ENCODE measurements around the gene KRTAP23-1. TPM values are rescaled to one million over a fixed set of nuclear protein-coding genes. Genes with fewer than 3 reads are reported as not detected.

KRTAP23-1 gene
- polyA plus RNA-seq, 1 donor (not counting 4 experiments of a cell fraction or from before 2014, with no cell fraction given) = not detected

DNA sequence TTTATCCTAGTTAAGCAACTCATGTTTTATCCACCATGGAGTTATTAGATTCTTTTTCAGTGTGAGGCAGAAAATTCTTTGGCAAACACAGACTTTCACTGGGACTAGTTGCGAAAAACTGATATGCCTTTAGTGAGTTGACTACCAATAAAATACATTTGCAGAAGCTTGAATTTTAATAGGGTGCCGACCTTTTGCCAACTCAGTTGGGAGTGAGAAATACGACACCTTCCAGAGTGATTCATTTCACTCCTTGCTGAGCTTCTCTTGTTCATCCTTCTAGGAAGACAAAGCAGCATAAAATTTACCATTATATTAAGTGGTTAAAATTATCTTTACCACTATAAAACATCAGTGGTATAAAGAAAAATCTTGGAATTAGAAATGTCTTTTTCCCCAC is 1.2 kb upstream of the KRTAP23-1 start:
- H3K9me1 ChIP-seq (ENCODE audit: control insufficient read depth, extremely low read depth, insufficient read depth, low read length) = no peaks in the 10 kb centered on the region
- H3K4me2 ChIP-seq (ENCODE audit: control insufficient read depth, extremely low read depth, insufficient read depth, low read depth, low read length) = no peak overlapping the region
- H3K4me3 ChIP-seq (ENCODE audit: control insufficient read depth in 2 of 3, extremely low read depth in 1 of 3, insufficient read depth in 2 of 3, low read depth in 1 of 3, low read length in 3 of 3) = no peak overlapping the region
- no peak for DNase-seq (ENCODE audit: low read depth, low spot score)
- no peaks in the 10 kb centered on the region for H3K79me2 ChIP-seq (ENCODE audit: control insufficient read depth, insufficient read depth, low read length)
- no peaks in the 10 kb centered on the region for H3K36me3 ChIP-seq (ENCODE audit: control insufficient read depth in 2 of 2, extremely low read depth in 1 of 2, insufficient read depth in 2 of 2, low read length in 2 of 2)
- dilution Hi-C loops (cut with MboI; ENCODE audit: extremely low pct_ligation_motif_present, low sequenced_read_pairs) = no loop called here
- no peak for FAIRE-seq
- H3K9me3 ChIP-seq (ENCODE audit: control insufficient read depth, low read depth, low read length) = no peaks in the 10 kb centered on the region
- H3K27me3 ChIP-seq (ENCODE audit: control insufficient read depth, extremely low read depth, insufficient read depth, low read length) = no peaks in the 10 kb centered on the region
- H3K4me1 ChIP-seq (ENCODE audit: control insufficient read depth, extremely low read depth, insufficient read depth, low read length) = no peaks in the 10 kb centered on the region
- H4K20me1 ChIP-seq (ENCODE audit: control insufficient read depth, extremely low read depth, insufficient read depth, low read length) = no peaks in the 10 kb centered on the region
- H3K27ac ChIP-seq (ENCODE audit: control insufficient read depth, insufficient read depth, low read length) = no peak overlapping the region
- H2AFZ ChIP-seq (ENCODE audit: control insufficient read depth, low read length) = no peak overlapping the region
- TF ChIP-seq CTCF (optimal IDR thresholded peaks at IDR 0.05 in 1 of 3, IDR thresholded peaks at IDR 0.05 in 1 of 3, conservative IDR thresholded peaks at IDR 0.05 in 1 of 3; ENCODE audit: extremely low read depth in 1 of 3, insufficient read depth in 2 of 3, low read length in 3 of 3) (no peak), EZH2 (IDR thresholded peaks at IDR 0.05; ENCODE audit: low read length) (no peak)
- no peak overlapping the region for H3K9ac ChIP-seq (ENCODE audit: control insufficient read depth, extremely low read depth, insufficient read depth, low read length)

DNA sequence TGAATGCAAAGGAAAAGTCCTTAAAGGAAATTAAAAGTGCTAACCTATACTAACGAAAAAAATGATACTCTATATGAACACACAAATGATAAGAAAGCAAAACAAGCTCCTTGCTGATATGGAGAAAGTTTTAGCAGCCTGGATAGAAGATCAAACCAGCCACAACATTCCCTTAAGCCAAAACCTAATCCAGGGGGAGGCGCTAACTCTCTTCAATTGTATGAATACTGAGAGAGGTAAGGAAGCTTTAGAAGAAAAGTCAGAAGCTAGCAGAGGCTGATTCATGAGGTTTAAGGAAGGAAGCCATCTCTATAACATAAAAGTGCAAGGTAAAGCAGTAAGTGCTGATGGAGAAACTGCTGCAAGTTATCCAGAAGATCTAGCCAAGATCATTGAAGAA is 3.4 kb downstream of the KRTAP23-1 start:
- Histone ChIP-seq H4K20me1 (ENCODE audit: control insufficient read depth, extremely low read depth, insufficient read depth, low read length) (no peaks in the 10 kb centered on the region), H2AFZ (ENCODE audit: control insufficient read depth, low read length) (no peak overlapping the region), H3K27ac (ENCODE audit: control insufficient read depth, insufficient read depth, low read length) (no peak overlapping the region), H3K79me2 (ENCODE audit: control insufficient read depth, insufficient read depth, low read length) (no peaks in the 10 kb centered on the region), H3K36me3 (ENCODE audit: control insufficient read depth in 2 of 2, extremely low read depth in 1 of 2, insufficient read depth in 2 of 2, low read length in 2 of 2) (no peaks in the 10 kb centered on the region), H3K4me2 (ENCODE audit: control insufficient read depth, extremely low read depth, insufficient read depth, low read depth, low read length) (no peak overlapping the region), H3K27me3 (ENCODE audit: control insufficient read depth, extremely low read depth, insufficient read depth, low read length) (no peaks in the 10 kb centered on the region), H3K9ac (ENCODE audit: control insufficient read depth, extremely low read depth, insufficient read depth, low read length) (no peak overlapping the region), H3K4me3 (ENCODE audit: control insufficient read depth in 2 of 3, extremely low read depth in 1 of 3, insufficient read depth in 2 of 3, low read depth in 1 of 3, low read length in 3 of 3) (no peak overlapping the region), H3K9me1 (ENCODE audit: control insufficient read depth, extremely low read depth, insufficient read depth, low read length) (no peaks in the 10 kb centered on the region), H3K9me3 (ENCODE audit: control insufficient read depth, low read depth, low read length) (no peaks in the 10 kb centered on the region), H3K4me1 (ENCODE audit: control insufficient read depth, extremely low read depth, insufficient read depth, low read length) (no peaks in the 10 kb centered on the region)
- TF ChIP-seq EZH2 (IDR thresholded peaks at IDR 0.05; ENCODE audit: low read length) (no peak), CTCF (optimal IDR thresholded peaks at IDR 0.05 in 1 of 3, IDR thresholded peaks at IDR 0.05 in 1 of 3, conservative IDR thresholded peaks at IDR 0.05 in 1 of 3; ENCODE audit: extremely low read depth in 1 of 3, insufficient read depth in 2 of 3, low read length in 3 of 3) (no peak)
- dilution Hi-C loops (cut with MboI; ENCODE audit: extremely low pct_ligation_motif_present, low sequenced_read_pairs) = no loop called here
- DNase-seq (ENCODE audit: low read depth, low spot score) (no peak), FAIRE-seq (no peak)
